ENCODE data around the gene MKLN1.

GRCh38 chr7:131494182-131494581, 166.5 kb downstream of the MKLN1 start:
- TF ChIP-seq CTCF (IDR thresholded peaks at IDR 0.05) (no peak), POLR2A (IDR thresholded peaks at IDR 0.05) (no peak), EP300 (IDR thresholded peaks at IDR 0.05) (no peak)
